Endometrial microvascular endothelial cells (primary cell): ENCODE results near the gene CISTR. TPM values are rescaled to one million over a fixed set of nuclear protein-coding genes. Genes with fewer than 3 reads are reported as not detected.
"Not testable (repeated sequence)": the region's sequence is repeated elsewhere in the genome, so short reads cannot be mapped to it uniquely, and the experiment has no call there.

Experiments used
- in situ Hi-C: cut with HindIII; loops from 2 replicates; pipeline ENCODE4 v1.10.0; 2017; ENCODE audit warnings: low sequenced_read_pairs, low pct_unique_long_range_greater_than_20kb; ENCODE audit errors: inconsistent ontology term
- total RNA-seq: library from RNA; depleted of rRNA; stranded (reverse); fragments of >200 nt; gene quantifications from one replicate; pipeline ENCODE4 v1.2.3, GENCODE V29; 2015; ENCODE audit errors: inconsistent ontology term

CISTR gene
- total RNA-seq, 1 donor from 2014 or later: not detected

- in situ Hi-C loops: no loop called here
These were observed 23.6 kb downstream of the CISTR start for GRCh38 chr12:53728206-53728605.

GRCh38 chr12:53727310-53728041 is 24.3 kb downstream of the CISTR start, which contains the start of gene CALCOCO1:
TSS of gene CALCOCO1 (minus strand) at chr12:53727452. CDS start at chr12:53725242, 2,210 bp downstream.
- in situ Hi-C loops: no loop called here

GRCh38 chr12:53726946-53727309 is 24.9 kb downstream of the CISTR start:
- in situ Hi-C loops: no loop called here

- in situ Hi-C loops: no loop called here
These were observed 25.4 kb downstream of the CISTR start for GRCh38 chr12:53726341-53726740.

GRCh38 chr12:53725824-53726223 is 26.0 kb downstream of the CISTR start:
- in situ Hi-C loops: no loop called here

- in situ Hi-C loops: no loop called here
These were observed 29.2 kb downstream of the CISTR start for GRCh38 chr12:53722450-53723041.

GRCh38 chr12:53720946-53721345 is 30.8 kb downstream of the CISTR start:
- in situ Hi-C loops: no loop called here

GRCh38 chr12:53719649-53720048 is 32.1 kb downstream of the CISTR start:
- in situ Hi-C loops: no loop called here

- in situ Hi-C loops: not testable (repeated sequence)
These were observed 33.2 kb downstream of the CISTR start for GRCh38 chr12:53718567-53718966.

- in situ Hi-C loops: no loop called here
These were observed 34.5 kb downstream of the CISTR start for GRCh38 chr12:53717319-53717718.

- in situ Hi-C loops: no loop called here
These were observed 37.8 kb downstream of the CISTR start for GRCh38 chr12:53714004-53714403.

- in situ Hi-C loops: no loop called here
These were observed 38.3 kb downstream of the CISTR start for GRCh38 chr12:53713516-53713915.

- in situ Hi-C loops: no loop called here
These were observed 39.6 kb downstream of the CISTR start for GRCh38 chr12:53712059-53712643.

- in situ Hi-C loops: no loop called here
These were observed 41.7 kb downstream of the CISTR start for GRCh38 chr12:53710091-53710490.

- in situ Hi-C loops: no loop called here
These were observed 42.1 kb downstream of the CISTR start for GRCh38 chr12:53709671-53710070.

GRCh38 chr12:53706080-53706479 is 45.7 kb downstream of the CISTR start:
- in situ Hi-C loops: no loop called here

GRCh38 chr12:53703756-53704155 is 48.0 kb downstream of the CISTR start:
- in situ Hi-C loops: no loop called here

GRCh38 chr12:53701518-53702264 is 50.1 kb downstream of the CISTR start:
- in situ Hi-C loops: no loop called here

- in situ Hi-C loops: no loop called here
These were observed 51.2 kb downstream of the CISTR start for GRCh38 chr12:53700567-53700966.

- in situ Hi-C loops: no loop called here
These were observed 52.1 kb downstream of the CISTR start for GRCh38 chr12:53699678-53700025.
